Esophagus mucosa (tissue), 1 donor: ENCODE data around the gene GARRE1. TPM values are rescaled to one million over a fixed set of nuclear protein-coding genes. Genes with fewer than 3 reads are reported as not detected.
A peak's percentile ranks its signal among the peaks of the same experiment; 100 is the strongest.
"Not testable (repeated sequence)": the region's sequence is repeated elsewhere in the genome, so short reads cannot be mapped to it uniquely, and the experiment has no call there.

Experiments used
- ATAC-seq: fragments of 200-7000 bp; cut with Tn5 transposase; one replicate; pipeline ENCODE4 v1.9.1; 2020
- total RNA-seq: library from RNA; stranded (reverse); gene quantifications from one replicate; pipeline ENCODE4 v1.2.4, GENCODE V29; 2023
- donor health status: DM: yes; HTN: yes; CAD: no.

GARRE1 gene
- total RNA-seq, 1 donor from 2014 or later: 10.2 TPM

DNA sequence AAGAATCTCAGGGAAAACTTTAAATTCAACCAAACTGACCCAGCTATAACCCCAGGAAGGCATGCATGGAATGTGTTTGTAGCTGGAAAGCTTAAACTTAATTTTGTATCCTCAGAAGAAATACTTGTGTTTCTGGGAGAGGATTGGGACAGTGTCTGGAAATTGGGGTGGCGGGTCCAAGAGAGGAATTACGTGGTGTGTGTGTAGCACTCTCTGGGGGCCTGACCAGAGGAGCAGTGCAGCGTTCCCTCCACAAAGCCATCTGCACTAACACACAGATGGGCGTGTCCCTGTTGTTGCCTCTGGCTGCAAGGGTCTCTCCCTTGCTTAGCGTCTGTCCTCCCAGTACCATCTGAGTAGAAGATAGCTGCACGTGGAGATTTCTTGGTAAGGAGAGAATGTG is 6.4 kb downstream of the GARRE1 start:
- ATAC-seq: no peak

DNA sequence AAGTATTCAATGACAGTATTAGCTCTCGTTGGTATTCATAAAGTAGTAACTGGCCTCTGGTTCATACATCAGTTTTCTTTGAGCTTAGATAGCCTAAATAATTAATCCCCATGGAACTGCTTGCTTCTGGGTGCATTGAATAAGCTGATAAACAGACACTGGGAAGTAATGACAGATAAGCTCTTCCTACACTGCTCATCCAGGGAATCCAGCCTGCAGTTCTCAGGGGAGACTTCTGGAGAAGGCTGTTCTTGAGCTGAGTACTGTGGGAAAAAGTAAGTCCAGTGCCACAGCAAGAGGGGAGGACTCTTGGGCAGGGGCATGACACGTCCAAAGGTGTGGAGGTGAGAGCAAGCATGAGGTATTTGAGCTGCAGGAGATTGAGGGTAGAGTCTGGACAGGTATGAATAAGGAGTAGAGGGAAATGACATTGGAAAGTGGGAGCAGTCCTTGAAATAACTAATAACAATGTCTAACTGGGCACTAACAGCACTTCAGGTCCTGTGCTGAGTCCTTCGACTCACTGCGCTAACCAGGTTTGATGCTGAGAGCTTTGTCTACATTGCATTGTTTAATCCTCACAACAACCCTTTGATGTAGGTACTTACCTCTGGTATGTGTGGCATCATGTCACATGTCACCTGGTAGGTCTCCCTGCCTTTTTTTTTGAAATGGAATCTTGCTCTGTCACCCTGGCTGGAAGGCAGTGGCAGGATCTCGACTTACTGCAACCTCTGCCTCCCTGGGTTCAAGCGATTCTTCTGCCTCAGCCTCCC is 7.2 kb downstream of the GARRE1 start:
- no peak for ATAC-seq

DNA sequence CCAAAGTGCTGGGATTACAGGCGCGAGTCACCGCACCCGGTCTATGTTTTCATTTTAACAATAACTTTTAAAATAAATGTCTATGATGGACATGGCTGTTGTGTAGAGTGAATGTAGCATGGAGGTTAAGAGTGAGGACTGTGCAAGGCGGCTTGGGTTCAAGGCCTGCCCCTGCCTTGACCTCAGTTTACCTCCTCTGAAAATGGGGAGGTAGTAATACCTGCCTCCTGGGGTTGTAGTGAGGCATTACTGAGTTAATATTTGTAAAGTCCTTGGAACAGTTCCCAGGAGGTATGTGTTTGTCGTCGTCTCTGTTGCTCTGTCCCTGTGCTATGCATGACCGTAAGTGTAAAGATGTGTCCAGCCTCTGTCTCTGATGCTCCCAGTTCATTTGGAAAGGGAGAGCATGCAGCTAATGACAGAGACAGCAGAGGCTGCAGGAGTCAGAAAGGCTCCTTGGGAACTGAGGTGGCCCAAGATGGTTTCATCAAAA is 9.4 kb downstream of the GARRE1 start:
- no peak for ATAC-seq

DNA sequence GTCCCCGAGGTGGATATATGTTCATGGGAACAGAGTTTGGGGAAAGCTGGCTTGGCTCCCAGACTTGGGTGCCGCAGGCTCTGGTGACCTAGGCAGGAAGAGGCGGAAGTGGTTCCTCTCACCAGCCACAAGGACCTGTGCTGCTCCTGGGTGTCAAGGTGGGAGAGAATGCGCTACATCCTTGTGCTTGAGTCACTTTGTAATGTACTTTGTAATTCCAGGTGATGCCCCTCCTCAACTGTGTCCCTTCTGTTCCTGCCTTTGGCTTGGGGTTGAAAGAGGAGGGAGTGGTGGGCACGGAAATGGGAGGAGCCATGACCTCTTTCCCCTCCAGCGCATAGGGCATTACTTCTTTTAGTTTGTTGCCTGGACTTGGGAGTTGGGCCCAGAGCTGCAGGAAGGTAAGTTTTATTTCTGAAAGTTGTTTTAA is 10.9 kb downstream of the GARRE1 start:
- peak; percentile 35 for ATAC-seq

DNA sequence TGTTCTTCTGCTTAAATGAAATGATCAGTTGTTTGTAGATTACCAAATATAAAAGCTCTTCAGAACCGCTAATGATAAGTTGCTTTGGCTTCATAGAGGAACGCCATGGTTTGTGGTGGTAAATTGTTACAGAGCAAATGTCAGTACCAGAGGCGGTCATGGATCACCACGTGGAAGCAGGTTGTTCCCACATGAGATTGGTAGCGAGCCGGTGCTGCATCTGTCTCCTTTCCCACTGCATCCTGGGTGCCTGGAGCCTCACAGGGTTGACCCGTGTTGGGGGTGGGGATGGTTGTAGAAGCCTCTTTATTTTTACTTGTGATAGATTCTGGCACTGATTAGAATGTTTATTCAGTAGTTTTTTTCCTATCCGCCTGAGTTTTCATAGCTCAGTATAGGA is 14.7 kb downstream of the GARRE1 start:
- no peak for ATAC-seq

DNA sequence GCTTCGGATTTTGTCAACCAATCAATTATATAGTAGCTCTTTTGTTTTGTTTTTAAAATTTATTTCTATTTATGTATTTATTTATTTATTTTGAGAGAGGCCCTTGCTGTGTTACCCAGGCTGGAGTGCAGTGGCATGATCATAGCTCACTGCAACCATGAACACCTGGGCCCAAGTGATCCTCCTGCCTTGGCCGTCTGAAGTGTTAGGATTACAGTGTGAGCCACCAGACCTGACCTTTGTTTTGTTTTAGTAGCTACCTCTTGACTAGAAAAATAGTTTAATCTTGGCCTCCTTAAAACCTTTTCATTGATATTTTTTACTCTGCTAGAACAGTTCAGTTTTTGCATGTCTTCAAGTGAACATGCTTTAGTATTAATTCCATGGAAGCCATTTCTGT is 15.1 kb downstream of the GARRE1 start:
- ATAC-seq: no peak

DNA sequence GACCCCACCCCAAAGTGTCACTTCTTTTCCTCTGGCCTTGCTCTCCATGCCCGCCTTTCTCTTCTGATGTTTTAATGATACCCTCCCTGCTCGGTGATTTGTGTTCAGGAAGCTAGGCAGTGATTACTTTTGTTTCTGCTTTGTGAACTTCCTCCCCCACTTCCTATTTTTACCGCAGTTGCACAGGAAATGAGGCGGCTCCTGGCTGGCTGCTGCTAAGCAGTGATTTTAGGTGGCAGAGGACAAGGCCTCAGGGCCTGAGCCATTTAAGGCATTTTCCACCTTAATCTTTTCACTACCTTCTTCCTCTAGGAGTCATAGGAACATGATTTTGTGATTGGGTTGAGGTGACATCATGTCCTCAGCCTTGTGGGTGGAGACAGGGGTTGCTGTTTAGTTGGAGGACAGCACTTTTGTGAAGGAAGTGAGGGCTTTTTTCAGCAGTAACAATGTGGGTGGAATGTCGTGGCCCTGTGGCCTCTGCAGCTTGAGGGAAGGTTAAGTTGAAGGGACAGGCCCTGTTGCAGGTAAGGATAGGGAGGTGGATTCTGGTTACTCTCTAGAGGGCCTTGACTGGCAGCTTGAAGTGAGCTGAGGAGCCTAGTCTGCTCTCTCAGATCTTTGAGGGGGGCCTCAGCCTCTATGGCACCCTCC is 15.7 kb downstream of the GARRE1 start:
- ATAC-seq: peak; percentile 90

DNA sequence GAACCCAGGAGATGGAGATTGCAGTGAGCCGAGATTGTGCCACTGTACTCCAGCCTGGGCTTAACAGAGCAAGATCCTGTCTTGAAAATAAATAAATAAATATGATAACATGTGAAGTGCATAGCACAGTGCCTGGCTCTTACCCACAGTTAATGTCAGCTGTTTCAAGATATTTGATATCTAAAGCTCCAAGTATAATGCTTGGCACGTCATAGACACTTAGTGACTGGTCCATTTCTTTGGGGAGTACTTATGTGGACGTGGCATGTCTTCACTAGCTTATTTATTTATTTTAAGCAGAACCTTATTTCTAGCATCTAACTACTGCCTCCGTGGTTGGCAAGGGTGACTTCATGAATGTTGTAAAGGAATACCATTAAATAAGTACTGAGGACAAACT is 18.8 kb downstream of the GARRE1 start:
- no peak for ATAC-seq

DNA sequence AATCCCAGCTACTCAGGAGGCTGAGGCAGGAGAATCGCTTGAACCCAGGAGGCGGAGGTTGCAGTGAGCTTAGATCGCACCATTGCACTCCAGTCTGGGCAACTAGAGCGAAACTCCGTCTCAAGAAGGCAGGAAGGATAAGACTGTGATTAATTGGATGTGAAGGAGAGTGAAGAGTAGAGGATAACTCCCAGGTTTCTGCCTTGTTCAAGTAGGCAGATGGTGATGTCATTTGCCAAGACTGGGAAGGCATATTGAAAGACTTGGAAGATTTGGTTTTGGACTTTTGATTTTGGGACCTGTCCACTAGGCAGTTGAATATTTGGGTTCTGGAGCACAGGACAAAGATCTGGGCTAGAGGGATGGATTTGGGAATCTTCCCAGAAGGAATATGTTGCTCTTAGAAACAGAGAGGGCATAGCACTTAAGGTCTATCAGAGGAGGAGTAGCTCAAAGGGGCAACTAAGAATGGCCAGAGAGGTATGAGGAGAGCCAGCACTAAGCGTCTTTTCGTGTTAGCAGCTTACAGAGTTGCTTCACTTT is 20.0 kb downstream of the GARRE1 start:
- ATAC-seq: no peak

DNA sequence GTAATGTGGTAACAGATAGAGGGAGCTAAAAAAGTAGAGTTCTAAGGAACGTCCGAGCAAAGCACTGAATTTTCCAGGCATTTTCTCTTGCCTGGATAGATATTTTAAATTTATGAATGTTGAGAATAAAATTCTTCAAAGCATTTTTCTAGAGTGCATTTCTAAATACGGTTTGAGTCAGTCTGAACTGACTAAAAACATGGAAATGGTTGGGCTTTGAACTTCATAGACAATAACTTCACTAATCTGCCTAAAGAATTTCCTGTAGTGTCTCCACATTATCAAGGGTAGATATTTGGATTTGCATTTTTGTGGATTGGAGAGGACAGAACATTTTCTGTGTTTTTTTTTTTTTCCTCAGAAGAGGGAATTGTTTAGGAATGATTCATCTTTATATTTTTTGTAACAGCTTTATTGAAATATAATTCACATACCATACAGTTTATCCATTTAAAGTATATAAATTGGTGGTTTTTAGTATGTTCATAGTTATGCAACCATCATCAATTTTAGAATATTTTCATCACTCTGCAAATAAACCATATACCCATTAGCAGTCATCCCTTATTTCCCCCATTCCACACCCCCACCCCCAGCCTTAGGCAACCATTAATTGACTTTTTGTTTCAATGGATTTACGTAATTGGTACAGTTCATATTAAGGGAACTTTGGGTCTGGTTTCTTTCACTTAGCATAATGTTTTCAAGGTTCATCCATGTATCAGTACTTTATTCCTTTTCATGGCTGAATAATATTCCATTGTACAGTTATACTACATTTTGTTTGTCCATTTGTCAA is 20.7 kb downstream of the GARRE1 start:
- no peak for ATAC-seq

DNA sequence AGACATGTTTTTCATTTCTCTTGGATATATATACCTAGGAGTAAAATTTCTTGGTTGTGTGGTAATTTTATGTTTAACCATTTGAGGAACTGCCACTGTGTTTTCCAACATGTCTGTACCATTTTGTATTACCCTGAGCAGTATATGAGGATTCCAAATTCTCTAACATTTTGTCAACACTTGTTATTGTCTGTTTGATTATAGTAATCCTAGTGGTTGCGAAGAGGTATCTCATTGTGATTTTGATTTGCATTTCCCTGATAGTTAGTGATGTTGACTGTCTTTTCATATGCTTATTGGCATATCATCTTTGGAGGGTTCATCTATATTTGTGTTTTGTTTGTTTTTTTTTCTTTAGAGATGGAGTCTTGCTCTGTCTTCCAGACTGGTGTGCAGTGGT is 21.4 kb downstream of the GARRE1 start:
- no peak for ATAC-seq

DNA sequence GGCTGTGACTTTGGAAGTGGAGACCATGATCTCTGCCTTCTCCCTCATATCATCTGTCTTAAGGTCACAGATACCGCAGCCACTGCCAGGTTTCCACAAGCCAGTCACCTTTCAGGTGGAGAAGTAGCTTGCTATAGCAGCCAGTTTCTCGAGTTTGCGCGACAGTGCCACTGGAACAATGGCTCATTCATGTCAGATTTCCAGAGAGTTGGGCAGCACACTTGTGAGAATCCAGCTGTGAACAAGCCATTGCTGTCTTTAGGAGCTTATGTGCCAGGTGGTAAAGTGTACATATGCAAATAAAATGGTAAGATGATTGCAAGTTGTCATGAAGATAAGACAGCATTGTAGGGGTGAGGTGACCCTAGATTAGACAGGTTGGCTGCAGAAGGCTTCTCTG is 22.3 kb downstream of the GARRE1 start:
- ATAC-seq: no peak

DNA sequence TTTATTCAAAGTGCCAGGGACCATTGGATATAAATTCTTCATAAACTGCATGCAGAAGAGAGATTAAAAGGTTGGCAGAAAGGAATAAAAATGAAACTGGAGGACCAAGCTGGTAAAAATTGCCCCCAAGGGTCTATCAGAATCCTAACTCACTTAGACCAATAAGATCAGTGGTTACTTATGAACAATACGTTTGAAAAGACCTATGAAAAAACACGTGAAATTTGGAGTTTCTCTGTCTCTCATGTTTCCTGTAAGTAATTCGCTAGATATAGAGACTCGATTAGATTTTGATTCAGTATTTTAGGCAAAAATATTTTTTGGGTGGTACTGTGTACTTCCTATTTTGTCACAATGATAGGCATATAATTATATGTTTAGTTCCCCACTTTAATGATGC is 22.9 kb downstream of the GARRE1 start:
- no peak for ATAC-seq

DNA sequence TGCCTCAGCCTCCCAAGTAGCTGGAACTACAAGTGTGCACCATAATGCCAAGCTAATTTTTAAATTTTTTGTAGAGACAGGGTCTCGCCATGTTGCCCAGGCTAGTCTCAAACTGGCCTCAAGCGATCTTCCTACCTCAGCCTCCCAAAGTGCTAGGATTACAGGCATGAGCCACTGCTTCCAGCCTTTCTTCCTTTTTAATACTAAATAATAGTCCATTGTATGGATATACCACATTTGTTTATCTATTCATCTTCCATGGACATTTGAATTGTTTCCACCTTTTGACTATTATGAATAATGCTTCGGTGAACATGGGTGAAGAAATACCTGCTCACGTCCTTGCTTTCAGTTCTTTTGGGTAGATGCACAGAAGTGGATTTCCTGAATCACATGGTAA is 24.4 kb downstream of the GARRE1 start:
- ATAC-seq: no peak

DNA sequence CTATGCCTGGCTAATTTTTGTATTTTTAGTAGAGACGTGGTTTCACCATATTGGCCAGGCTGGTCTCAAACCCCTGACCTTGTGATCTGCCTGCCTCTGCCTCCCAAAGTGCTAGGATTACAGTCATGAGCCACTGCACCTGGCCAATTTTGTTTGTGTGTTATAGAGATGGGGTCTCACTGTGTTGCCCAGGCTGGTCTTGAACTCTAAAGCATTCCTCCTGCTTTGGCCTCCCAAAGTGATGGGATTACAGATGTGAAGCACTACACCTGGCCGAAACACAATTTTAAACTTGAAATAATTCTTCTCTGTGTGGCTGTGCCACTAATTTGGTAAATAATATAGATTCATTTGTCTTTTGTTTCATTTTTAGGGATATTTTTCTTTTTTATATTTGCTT is 27.1 kb downstream of the GARRE1 start:
- not testable (repeated sequence) for ATAC-seq

DNA sequence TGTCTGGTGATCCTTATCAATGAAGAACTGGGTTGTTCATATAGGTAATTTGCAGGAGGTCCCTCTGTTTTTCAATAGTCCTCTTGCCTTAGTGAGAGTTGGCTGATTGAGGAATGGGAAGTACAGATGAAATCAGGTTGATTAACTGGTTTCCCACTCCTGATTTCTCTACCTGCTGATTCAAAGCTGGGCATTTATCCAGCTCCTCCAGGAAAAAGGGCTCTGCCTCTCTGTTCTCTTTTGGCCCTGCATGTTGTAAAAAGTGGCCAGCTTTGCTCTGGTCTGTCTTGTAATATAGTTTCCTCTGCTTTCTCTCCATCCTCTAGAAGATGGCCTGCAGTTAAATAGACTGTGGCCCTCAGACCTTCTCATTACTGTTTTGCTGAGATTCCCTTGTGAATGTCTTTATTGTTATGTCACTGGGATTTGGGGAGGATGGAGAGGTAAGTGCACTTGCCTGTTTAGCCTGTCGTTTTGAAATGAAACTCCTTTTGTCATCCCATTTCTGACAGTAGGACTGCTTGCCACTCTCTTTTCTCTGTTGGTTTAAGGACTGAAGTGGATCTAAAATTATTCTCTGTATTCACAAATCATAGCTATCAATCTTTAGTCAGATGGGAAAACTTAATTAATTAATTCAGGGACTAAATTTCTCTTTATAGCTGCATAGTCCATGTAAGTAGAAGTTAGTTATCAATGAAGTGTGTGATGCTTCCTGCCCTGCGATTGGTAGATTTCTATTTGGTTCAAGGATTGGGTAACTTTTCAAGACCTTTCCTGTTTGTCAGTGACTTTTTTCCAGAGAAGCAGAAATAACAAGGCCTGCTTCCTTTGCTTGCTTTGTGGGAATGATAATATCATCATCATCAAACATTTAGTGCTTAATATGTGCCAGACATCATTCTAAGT is 28.5 kb downstream of the GARRE1 start:
- ATAC-seq: peak; percentile 48

DNA sequence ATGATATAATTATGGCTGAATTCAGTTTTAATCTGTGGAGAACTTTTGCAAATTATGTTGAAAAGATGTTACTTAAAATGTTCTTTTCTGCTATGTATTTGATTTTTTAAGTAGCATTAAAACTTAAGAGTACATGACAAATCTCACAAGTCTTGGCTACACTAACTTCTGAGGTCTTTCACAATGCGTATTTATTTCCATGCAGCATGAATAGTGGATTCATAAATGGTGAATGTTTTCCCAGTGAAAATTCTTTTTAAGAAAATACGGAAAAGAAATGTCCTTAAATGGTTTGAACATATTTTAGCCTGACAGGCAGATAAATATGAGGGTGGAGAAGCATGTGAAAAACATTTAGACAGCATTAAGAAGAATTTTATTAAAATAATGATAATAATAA is 30.2 kb downstream of the GARRE1 start:
- ATAC-seq: no peak

DNA sequence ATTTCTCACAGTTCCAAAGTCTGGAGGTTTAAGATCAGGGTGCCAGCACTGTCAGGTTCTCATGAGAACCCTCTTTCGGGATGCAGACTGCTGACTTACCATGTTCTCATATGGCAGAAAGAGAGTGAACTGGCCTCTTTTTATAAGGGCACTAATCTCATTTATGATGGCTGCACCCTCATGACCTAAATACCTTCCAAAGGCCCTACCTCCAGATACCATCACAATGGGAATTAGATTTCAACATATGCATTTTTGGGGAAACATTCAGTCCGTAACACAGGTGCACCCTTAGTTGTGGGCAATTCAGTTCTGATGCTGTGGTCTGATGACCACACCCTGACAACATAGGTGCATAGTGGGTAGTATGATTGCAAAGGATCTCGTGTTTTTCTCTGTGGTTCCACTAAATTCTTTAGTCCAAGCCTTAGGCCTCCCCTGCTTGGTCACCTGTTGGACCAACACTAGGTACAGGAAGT is 33.3 kb downstream of the GARRE1 start:
- no peak for ATAC-seq

DNA sequence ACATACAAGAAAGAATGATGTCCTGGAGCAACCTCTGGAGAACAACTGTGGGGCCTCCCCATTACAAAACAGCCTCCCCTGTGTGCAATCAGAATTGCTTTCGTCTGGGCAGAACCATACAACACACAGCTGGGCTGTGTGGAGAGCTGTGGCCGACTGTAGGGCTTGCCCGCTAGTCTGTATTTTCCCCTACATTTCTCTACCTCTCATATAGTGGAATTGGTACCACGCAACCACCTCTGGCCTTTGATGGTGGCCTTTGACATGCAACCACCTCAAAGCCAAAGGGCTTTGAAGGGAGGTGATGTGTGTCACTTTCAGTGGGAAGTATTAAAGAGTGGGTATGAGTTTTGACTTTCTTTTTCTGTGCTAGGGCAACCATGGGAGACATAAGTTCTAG is 34.0 kb downstream of the GARRE1 start:
- no peak for ATAC-seq

DNA sequence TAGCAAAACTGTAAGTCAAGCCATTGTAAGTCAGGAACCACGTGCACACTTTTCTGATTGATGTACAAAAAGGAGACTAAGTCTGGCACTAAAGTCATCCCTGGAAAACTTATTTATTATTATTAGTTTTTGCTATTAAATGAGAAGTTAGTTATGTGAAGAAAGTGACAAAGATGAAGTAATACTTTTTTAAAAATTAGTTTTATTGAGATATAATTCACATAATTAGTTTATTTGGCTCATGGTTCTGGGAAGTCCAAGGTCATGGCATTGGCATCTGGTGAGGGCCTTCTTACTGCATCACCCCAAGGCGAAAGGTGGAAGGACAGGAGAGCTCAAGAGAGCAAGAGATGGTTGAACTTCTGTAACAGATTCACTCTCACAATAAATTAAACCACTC is 36.9 kb downstream of the GARRE1 start:
- ATAC-seq: no peak

DNA sequence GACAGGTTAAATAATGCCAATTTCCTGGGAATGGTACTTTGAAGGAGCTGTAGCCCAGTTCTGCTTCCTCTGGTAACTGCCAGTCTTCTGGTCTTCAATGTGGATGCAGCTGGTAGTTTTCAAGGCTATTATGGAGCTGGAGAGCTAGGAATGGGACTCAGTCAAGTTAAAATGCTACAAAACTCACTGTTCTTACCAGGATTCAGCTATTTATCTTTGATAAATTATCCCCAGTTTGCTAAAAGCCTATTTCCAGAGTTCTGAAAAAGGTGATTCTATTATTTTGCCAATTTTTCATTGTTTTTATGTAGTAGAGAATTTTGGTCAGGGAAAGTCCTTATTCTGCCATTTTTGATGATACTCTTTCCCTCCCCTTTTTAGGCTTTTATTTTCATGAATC is 40.7 kb downstream of the GARRE1 start:
- no peak for ATAC-seq
